AG04449 (cell line): Measurements from ENCODE around the gene HTT.

Experiments used
- CTCF ChIA-PET: fragments of 350-600 bp; formaldehyde crosslinking; extraction: SDS; loops from one replicate; lab custom pipeline; 2021; ENCODE audit warnings: antibody characterized with exemption; lab: Yijun Ruan, JAX
- POLR2A ChIA-PET: fragments of 400-600, 350-600 bp; formaldehyde crosslinking; extraction: SDS; loops from one replicate; lab custom pipeline; 2020; ENCODE audit warnings: antibody characterized with exemption, inconsistent platforms; lab: Yijun Ruan, JAX
- DNase-seq: peaks from one replicate; pipeline ENCODE4 v3.0.0-alpha.2; 2010; ENCODE audit warnings: low read depth, low spot score
- H3K4me3 ChIP-seq: 2 replicates; pipeline ENCODE4 v1.5.1; 2011; ENCODE audit warnings: low read depth, mild to moderate bottlenecking, control low read depth, low read length
- CTCF ChIP-seq: IDR thresholded peaks from one replicate; pipeline ENCODE4 v1.5.1; 2011; ENCODE audit warnings: mild to moderate bottlenecking, moderate library complexity, low read length, control low read depth, inconsistent platforms; ENCODE audit not compliant: insufficient read depth; ENCODE audit errors: missing control alignments

The HTT gene

GRCh38 chr4:3106339-3107186 lies 32.1 kb downstream of the HTT start:
- TF ChIP-seq CTCF = peak; percentile 99
- H3K4me3 ChIP-seq = no peak overlapping the region
- ChIA-PET POLR2A (interaction anchor here (1.6 to 2.2 kb wide), 2 partner anchors 17 to 31 kb away, joined by 4 to 6 read pairs; no protein-coding TSS in a partner anchor), CTCF (interaction anchor here (0.6 to 9.8 kb wide), 45 partner anchors 9 to 374 kb away, joined by 3 to 207 read pairs (median 4); partner anchors contain the start of gene HGFAC)
- DNase-seq = no peak

- no peak for TF ChIP-seq CTCF
- no peak overlapping the region for H3K4me3 ChIP-seq
- ChIA-PET POLR2A (interaction anchor here (1.6 to 2.2 kb wide), 2 partner anchors 16 to 32 kb away, joined by 4 to 6 read pairs; no protein-coding TSS in a partner anchor), CTCF (interaction anchor here (0.6 to 9.8 kb wide), 42 partner anchors 9 to 374 kb away, joined by 3 to 207 read pairs (median 4); partner anchors contain the start of gene HGFAC)
- no peak for DNase-seq
Measured at GRCh38 chr4:3107271-3107670, 32.8 kb downstream of the HTT start.

GRCh38 chr4:3107691-3108121 lies 33.2 kb downstream of the HTT start:
- TF ChIP-seq CTCF = no peak
- ChIA-PET CTCF (interaction anchor here (0.9 to 9.8 kb wide), 27 partner anchors 9 to 373 kb away, joined by 3 to 207 read pairs (median 6); partner anchors contain the start of gene HGFAC), POLR2A (interaction anchor here (0.9 to 2.2 kb wide), 3 partner anchors 15 to 186 kb away, joined by 3 to 6 read pairs (median 4); no protein-coding TSS in a partner anchor)
- H3K4me3 ChIP-seq = no peak overlapping the region
- DNase-seq = no peak

- no peak for DNase-seq
- ChIA-PET POLR2A (interaction anchor here (0.9 to 2.2 kb wide), 3 partner anchors 15 to 186 kb away, joined by 3 to 6 read pairs (median 4); no protein-coding TSS in a partner anchor), CTCF (interaction anchor here (0.9 to 9.8 kb wide), 17 partner anchors 8 to 373 kb away, joined by 3 to 207 read pairs (median 11); partner anchors contain the start of gene HGFAC)
- no peak for TF ChIP-seq CTCF
- H3K4me3 ChIP-seq = no peak overlapping the region
Measured at GRCh38 chr4:3108211-3108610, 33.7 kb downstream of the HTT start.

GRCh38 chr4:3111461-3111860 lies 37.0 kb downstream of the HTT start:
- DNase-seq = no peak
- no peak overlapping the region for H3K4me3 ChIP-seq
- CTCF ChIA-PET = interaction anchor here (1.1 to 9.8 kb wide), 4 partner anchors 8 to 369 kb away, joined by 4 to 207 read pairs (median 15); no protein-coding TSS in a partner anchor
- TF ChIP-seq CTCF = no peak
- POLR2A ChIA-PET = no interaction called here
